ENCODE results near the gene SNAPIN.

SNAPIN gene

GRCh38 chr1:153627715-153628626, 30.5 kb upstream of the SNAPIN start, which contains the start of gene S100A1:
TSS of gene S100A1 (plus strand) at chr1:153628434. CDS start at chr1:153630522, 2,088 bp downstream.
- peak in 1 of 2 donors; percentile 71 for DNase-seq
- Histone ChIP-seq H3K36me3 (peaks cover 0 to 6% (median 0%) of the 10 kb centered on the region in 3 donors), H3K4me1 (peaks cover 0 to 64% (median 50%) of the 10 kb centered on the region in 4 donors), H3K27me3 (no peaks in the 10 kb centered on the region), H3K27ac (peak within 1 kb of the TSS; percentile 89 to 92), H3K4me3 (peak within 1 kb of the TSS; percentile 56 to 65), H3K9me3 (no peaks in the 10 kb centered on the region)
- TF ChIP-seq CTCF (IDR thresholded peaks at IDR 0.05), result no peak
- intact Hi-C loops (cut with DNase I; ENCODE audit: low total_unique reads), result no loop called here

GRCh38 chr1:153628638-153629342, 29.7 kb upstream of the SNAPIN start:
- peak in 1 of 2 donors; percentile 66 for DNase-seq
- H3K9me3 ChIP-seq, result no peaks in the 10 kb centered on the region
- TF ChIP-seq CTCF (IDR thresholded peaks at IDR 0.05), result no peak
- H3K27ac ChIP-seq, result peak overlapping the region; percentile 89 to 92
- intact Hi-C loops (cut with DNase I; ENCODE audit: low total_unique reads), result no loop called here
- H3K27me3 ChIP-seq, result no peaks in the 10 kb centered on the region
- H3K4me3 ChIP-seq, result no peak overlapping the region
- peaks cover 0 to 66% (median 49%) of the 10 kb centered on the region in 4 donors for H3K4me1 ChIP-seq
- no peaks in the 10 kb centered on the region for H3K36me3 ChIP-seq

- DNase-seq, result peak in 1 of 2 donors; percentile 63
- no peak overlapping the region for H3K4me3 ChIP-seq
- H3K27me3 ChIP-seq, result no peaks in the 10 kb centered on the region
These were observed 29.2 kb upstream of the SNAPIN start for GRCh38 chr1:153629343-153629665.

GRCh38 chr1:153629971-153630370, 28.5 kb upstream of the SNAPIN start:
- no peaks in the 10 kb centered on the region for H3K27me3 ChIP-seq
- H3K9me3 ChIP-seq, result no peaks in the 10 kb centered on the region
- H3K4me3 ChIP-seq, result no peak overlapping the region
- intact Hi-C loops (cut with DNase I; ENCODE audit: low total_unique reads), result no loop called here
- H3K27ac ChIP-seq, result peak overlapping the region; percentile 89 to 92
- peaks cover 0 to 68% (median 44%) of the 10 kb centered on the region in 4 donors for H3K4me1 ChIP-seq
- no peaks in the 10 kb centered on the region for H3K36me3 ChIP-seq
- DNase-seq, result peak in 1 of 2 donors; percentile 79
- no peak for TF ChIP-seq CTCF (IDR thresholded peaks at IDR 0.05)

More at GRCh38 chr1:153629343-153629665, 29.2 kb upstream of the SNAPIN start:
- no peaks in the 10 kb centered on the region for H3K36me3 ChIP-seq
- no peak for TF ChIP-seq CTCF (IDR thresholded peaks at IDR 0.05)
- no peaks in the 10 kb centered on the region for H3K9me3 ChIP-seq
- peaks cover 0 to 66% (median 46%) of the 10 kb centered on the region in 4 donors for H3K4me1 ChIP-seq
- intact Hi-C loops (cut with DNase I; ENCODE audit: low total_unique reads), result no loop called here
- peak overlapping the region; percentile 89 to 92 for H3K27ac ChIP-seq

GRCh38 chr1:153630384-153630783, 28.1 kb upstream of the SNAPIN start:
- no peak for DNase-seq
- intact Hi-C loops (cut with DNase I; ENCODE audit: low total_unique reads), result no loop called here
- no peak overlapping the region for H3K4me3 ChIP-seq

More at GRCh38 chr1:153630384-153630783, 28.1 kb upstream of the SNAPIN start:
- peaks cover 0 to 68% (median 44%) of the 10 kb centered on the region in 4 donors for H3K4me1 ChIP-seq
- H3K36me3 ChIP-seq, result no peaks in the 10 kb centered on the region
- no peaks in the 10 kb centered on the region for H3K27me3 ChIP-seq
- peak overlapping the region; percentile 89 to 92 for H3K27ac ChIP-seq
- no peaks in the 10 kb centered on the region for H3K9me3 ChIP-seq
- TF ChIP-seq CTCF (IDR thresholded peaks at IDR 0.05), result no peak

Data from tibial artery (tissue), 4 donors.